Skeletal muscle satellite cell (primary cell): ENCODE data around the gene FRY.
"Not testable (repeated sequence)": the region's sequence is repeated elsewhere in the genome, so short reads cannot be mapped to it uniquely, and the experiment has no call there.

Experiments used
- H3K27me3 ChIP-seq: 2 replicates; pipeline ENCODE4 v1.7.0; 2013; ENCODE audit warnings: low read length; ENCODE audit not compliant: control insufficient read depth, insufficient read depth
- H3K36me3 ChIP-seq: 2 replicates; pipeline ENCODE4 v1.7.0; 2013; ENCODE audit warnings: mild to moderate bottlenecking, control low read depth, low read length; ENCODE audit not compliant: insufficient read depth
- H3K4me1 ChIP-seq: 2 replicates; pipeline ENCODE4 v1.7.0; 2013; ENCODE audit warnings: low read length; ENCODE audit not compliant: control insufficient read depth, insufficient read depth
- H3K4me2 ChIP-seq: 2 replicates; pipeline ENCODE4 v1.7.0; 2013; ENCODE audit warnings: mild to moderate bottlenecking, low read length
- H3K4me3 ChIP-seq: 2 replicates; pipeline ENCODE4 v1.7.0; 2013; ENCODE audit warnings: low read length
- H3K9ac ChIP-seq: 2 replicates; pipeline ENCODE4 v1.7.0; 2013; ENCODE audit warnings: mild to moderate bottlenecking, low read depth, low read length, moderate library complexity
- H3K9me3 ChIP-seq: replicated peaks from 2 replicates; pipeline ENCODE4 v1.7.0; 2013; ENCODE audit warnings: mild to moderate bottlenecking, control low read depth, low read length

The FRY gene

GRCh38 chr13:32042551-32042950, 11.0 kb downstream of the FRY start:
- Histone ChIP-seq H3K4me2 (no peak overlapping the region), H3K36me3 (no peaks in the 10 kb centered on the region), H3K27me3 (no peaks in the 10 kb centered on the region), H3K4me1 (peaks cover 4% of the 10 kb centered on the region), H3K9ac (no peak overlapping the region), H3K9me3 (no peaks in the 10 kb centered on the region), H3K4me3 (no peak overlapping the region)

GRCh38 chr13:32044446-32044845, 12.9 kb downstream of the FRY start:
- H3K4me2 ChIP-seq: no peak overlapping the region

DNA sequence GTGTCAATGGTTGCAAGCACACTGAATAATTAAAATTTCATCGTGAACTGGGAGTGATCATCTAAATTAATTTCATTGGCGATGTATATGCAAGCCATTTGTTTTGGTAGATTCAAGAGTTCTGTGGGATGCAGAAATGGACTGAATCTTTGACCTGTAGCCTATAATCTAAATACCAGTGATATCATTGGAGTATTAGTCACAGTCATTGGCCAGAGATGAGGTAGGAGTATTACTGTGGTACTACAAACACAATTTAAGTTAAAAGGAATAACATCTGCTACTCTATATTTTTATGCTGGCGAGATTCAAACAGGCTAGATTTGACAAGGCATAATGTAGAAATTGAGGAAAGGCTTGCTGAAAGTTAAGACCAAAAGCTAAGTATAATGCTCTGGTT, 14.0 kb downstream of the FRY start:
- no peak overlapping the region for H3K9ac ChIP-seq
- H3K27me3 ChIP-seq: no peaks in the 10 kb centered on the region
- H3K9me3 ChIP-seq: no peaks in the 10 kb centered on the region
- no peaks in the 10 kb centered on the region for H3K36me3 ChIP-seq
- peaks cover 15% of the 10 kb centered on the region for H3K4me1 ChIP-seq
- H3K4me3 ChIP-seq: no peak overlapping the region
- H3K4me2 ChIP-seq: no peak overlapping the region

More at GRCh38 chr13:32044446-32044845, 12.9 kb downstream of the FRY start:
- no peak overlapping the region for H3K9ac ChIP-seq
- H3K4me1 ChIP-seq: peaks cover 15% of the 10 kb centered on the region
- no peaks in the 10 kb centered on the region for H3K36me3 ChIP-seq
- no peaks in the 10 kb centered on the region for H3K27me3 ChIP-seq
- no peak overlapping the region for H3K4me3 ChIP-seq
- no peaks in the 10 kb centered on the region for H3K9me3 ChIP-seq

DNA sequence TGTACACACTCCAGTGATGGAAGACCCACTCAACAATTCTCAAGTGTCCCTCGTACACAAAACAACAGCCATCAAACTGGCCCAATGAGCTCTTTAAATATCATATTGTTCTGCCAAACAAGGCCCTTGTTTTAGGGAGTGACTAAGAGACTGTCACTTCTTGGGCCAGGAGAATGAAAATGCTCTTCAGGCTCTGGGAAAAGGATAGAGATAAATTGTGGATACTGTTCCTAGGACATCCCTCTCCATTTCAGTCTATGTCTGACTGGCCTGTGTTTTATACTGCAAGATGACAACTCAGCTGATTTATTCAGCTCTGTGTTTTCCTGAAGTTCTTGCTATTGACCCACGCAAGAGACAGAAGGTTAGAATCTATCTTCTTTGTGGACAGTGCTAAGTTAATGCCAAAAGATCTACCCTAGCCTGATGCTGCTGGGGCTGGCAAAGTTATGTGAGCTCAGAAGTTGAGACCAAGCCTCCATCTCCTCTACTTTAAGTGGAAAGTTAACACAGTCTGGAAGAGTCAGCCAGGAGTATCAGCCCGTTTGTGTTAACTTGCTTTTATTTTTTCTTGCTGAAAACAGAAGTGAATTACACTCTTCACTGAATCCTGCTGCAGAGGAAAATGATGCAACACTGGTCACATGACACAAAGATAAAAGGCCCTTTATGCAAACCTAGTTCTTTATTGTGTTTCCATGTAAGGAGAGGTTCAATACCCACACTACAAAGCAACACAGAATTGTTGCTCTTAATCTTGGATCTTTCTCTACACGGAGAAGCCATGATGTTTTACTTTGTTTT, 14.6 kb downstream of the FRY start:
- no peaks in the 10 kb centered on the region for H3K36me3 ChIP-seq
- H3K27me3 ChIP-seq: no peaks in the 10 kb centered on the region
- no peak overlapping the region for H3K4me2 ChIP-seq
- no peak overlapping the region for H3K9ac ChIP-seq
- no peaks in the 10 kb centered on the region for H3K9me3 ChIP-seq
- H3K4me1 ChIP-seq: peaks cover 18% of the 10 kb centered on the region
- H3K4me3 ChIP-seq: no peak overlapping the region

DNA sequence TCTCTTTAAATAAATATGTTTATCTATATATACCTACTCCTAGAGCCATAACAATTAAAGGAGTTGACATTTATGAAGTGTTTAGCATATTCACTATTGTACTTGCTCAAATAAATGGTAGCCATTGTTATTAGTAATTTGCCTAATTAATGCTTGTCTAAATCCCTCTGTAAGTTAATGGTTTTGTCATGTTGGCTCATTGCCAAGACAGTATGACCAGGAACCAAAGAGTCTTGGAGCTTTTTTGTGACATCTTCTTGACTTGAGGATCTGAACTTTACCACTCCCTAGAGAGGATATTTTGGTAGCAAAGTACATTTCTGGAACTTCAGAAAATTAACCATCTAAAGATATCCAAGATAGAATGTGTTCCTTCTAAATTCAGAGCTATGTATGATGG, 15.5 kb downstream of the FRY start:
- Histone ChIP-seq H3K27me3 (no peaks in the 10 kb centered on the region), H3K4me1 (peaks cover 20% of the 10 kb centered on the region), H3K36me3 (no peaks in the 10 kb centered on the region), H3K4me3 (no peak overlapping the region), H3K9me3 (no peaks in the 10 kb centered on the region), H3K4me2 (no peak overlapping the region), H3K9ac (no peak overlapping the region)

GRCh38 chr13:32047793-32048192, 16.2 kb downstream of the FRY start:
- H3K4me1 ChIP-seq: peaks cover 20% of the 10 kb centered on the region
- no peaks in the 10 kb centered on the region for H3K36me3 ChIP-seq
- no peak overlapping the region for H3K9ac ChIP-seq
- no peak overlapping the region for H3K4me2 ChIP-seq
- no peaks in the 10 kb centered on the region for H3K9me3 ChIP-seq
- H3K27me3 ChIP-seq: no peaks in the 10 kb centered on the region
- no peak overlapping the region for H3K4me3 ChIP-seq

GRCh38 chr13:32048816-32049215, 17.2 kb downstream of the FRY start:
- no peak overlapping the region for H3K4me2 ChIP-seq
- H3K9ac ChIP-seq: no peak overlapping the region
- H3K4me3 ChIP-seq: no peak overlapping the region
- H3K27me3 ChIP-seq: no peaks in the 10 kb centered on the region
- no peaks in the 10 kb centered on the region for H3K9me3 ChIP-seq
- peaks cover 20% of the 10 kb centered on the region for H3K4me1 ChIP-seq
- H3K36me3 ChIP-seq: no peaks in the 10 kb centered on the region

DNA sequence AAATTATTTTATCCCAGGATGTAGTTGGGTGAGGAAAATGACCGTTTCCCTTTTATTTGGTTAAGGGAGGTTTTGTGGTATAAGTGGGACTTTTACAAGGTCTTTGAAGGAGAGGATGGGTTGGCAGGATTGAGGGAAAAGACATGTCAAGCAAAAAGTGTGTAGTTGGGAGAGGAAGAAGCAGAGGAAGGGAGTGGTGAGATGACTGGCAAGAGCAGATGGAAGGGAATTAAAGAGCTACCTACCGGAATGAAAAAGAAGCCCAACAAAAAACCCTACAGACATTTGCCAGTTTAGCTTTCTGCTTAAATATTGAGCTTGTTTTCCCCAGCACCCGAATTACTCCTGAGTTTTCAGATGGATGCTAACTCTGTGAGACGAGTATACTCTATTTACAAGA, 19.6 kb downstream of the FRY start:
- no peaks in the 10 kb centered on the region for H3K9me3 ChIP-seq
- no peaks in the 10 kb centered on the region for H3K36me3 ChIP-seq
- peaks cover 20% of the 10 kb centered on the region for H3K4me1 ChIP-seq
- no peak overlapping the region for H3K4me3 ChIP-seq
- no peak overlapping the region for H3K9ac ChIP-seq
- no peak overlapping the region for H3K4me2 ChIP-seq
- H3K27me3 ChIP-seq: no peaks in the 10 kb centered on the region

DNA sequence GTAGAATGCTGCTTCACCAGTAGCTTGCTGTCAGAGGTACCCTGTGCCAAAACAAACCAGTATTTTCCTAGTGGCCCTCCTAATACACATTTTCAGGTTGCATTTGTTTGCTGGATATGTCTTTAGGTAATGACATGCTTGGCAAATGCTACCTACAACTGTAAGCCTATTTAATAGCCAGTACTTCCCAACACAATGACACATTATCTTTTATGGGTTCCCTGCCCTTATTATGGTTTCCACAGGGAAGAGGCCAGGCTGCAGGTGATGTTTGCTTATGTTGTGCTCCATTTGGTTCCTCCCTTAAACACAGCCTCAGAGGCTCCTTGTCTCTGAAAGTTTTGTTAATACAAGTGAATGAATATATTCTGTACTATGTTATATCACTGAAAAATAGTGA, 24.7 kb downstream of the FRY start:
- H3K4me1 ChIP-seq: peaks cover under 1% of the 10 kb centered on the region
- no peak overlapping the region for H3K9ac ChIP-seq
- H3K4me3 ChIP-seq: no peak overlapping the region
- no peaks in the 10 kb centered on the region for H3K9me3 ChIP-seq
- H3K4me2 ChIP-seq: no peak overlapping the region
- H3K36me3 ChIP-seq: no peaks in the 10 kb centered on the region
- H3K27me3 ChIP-seq: no peaks in the 10 kb centered on the region

- H3K9ac ChIP-seq, H3K4me1 ChIP-seq, H3K4me3 ChIP-seq, H3K9me3 ChIP-seq, H3K27me3 ChIP-seq, H3K36me3 ChIP-seq, H3K4me2 ChIP-seq: not testable (repeated sequence)
These were observed 25.8 kb downstream of the FRY start for GRCh38 chr13:32057325-32057724.

DNA sequence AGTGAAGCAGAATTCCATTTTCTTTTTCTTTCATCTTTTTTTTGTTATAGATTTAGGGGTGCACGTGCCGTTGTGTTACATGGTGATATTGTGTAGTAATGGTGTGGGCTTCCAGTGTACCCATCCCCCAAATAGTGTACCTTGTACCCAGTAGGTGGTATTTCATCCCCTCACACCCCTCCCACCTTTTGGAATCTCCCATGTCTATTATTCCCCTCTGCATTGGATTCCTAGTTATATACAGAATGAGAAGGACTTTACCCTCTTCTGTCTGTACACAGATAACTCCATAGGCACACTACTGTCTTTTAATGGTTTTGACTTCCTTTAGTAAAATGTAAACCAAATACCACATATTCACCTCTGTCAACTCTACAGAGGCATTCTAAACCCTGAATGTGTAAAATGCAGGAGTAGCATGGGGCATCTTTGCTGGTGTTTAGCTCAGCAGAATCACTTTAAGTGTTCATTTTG, 28.0 kb downstream of the FRY start:
- H3K9ac ChIP-seq: no peak overlapping the region
- H3K9me3 ChIP-seq: no peaks in the 10 kb centered on the region
- no peaks in the 10 kb centered on the region for H3K36me3 ChIP-seq
- no peaks in the 10 kb centered on the region for H3K4me1 ChIP-seq
- H3K27me3 ChIP-seq: no peaks in the 10 kb centered on the region
- H3K4me3 ChIP-seq: no peak overlapping the region
- H3K4me2 ChIP-seq: no peak overlapping the region

- Histone ChIP-seq H3K4me1 (no peaks in the 10 kb centered on the region), H3K27me3 (no peaks in the 10 kb centered on the region), H3K36me3 (no peaks in the 10 kb centered on the region), H3K9ac (no peak overlapping the region), H3K4me3 (no peak overlapping the region), H3K4me2 (no peak overlapping the region), H3K9me3 (no peaks in the 10 kb centered on the region)
These were observed 28.9 kb downstream of the FRY start for GRCh38 chr13:32060401-32060878.
